ENCODE measurements around the gene LYPD6.
"Not testable (repeated sequence)": the region's sequence is repeated elsewhere in the genome, so short reads cannot be mapped to it uniquely, and the experiment has no call there.

LYPD6 gene

DNA sequence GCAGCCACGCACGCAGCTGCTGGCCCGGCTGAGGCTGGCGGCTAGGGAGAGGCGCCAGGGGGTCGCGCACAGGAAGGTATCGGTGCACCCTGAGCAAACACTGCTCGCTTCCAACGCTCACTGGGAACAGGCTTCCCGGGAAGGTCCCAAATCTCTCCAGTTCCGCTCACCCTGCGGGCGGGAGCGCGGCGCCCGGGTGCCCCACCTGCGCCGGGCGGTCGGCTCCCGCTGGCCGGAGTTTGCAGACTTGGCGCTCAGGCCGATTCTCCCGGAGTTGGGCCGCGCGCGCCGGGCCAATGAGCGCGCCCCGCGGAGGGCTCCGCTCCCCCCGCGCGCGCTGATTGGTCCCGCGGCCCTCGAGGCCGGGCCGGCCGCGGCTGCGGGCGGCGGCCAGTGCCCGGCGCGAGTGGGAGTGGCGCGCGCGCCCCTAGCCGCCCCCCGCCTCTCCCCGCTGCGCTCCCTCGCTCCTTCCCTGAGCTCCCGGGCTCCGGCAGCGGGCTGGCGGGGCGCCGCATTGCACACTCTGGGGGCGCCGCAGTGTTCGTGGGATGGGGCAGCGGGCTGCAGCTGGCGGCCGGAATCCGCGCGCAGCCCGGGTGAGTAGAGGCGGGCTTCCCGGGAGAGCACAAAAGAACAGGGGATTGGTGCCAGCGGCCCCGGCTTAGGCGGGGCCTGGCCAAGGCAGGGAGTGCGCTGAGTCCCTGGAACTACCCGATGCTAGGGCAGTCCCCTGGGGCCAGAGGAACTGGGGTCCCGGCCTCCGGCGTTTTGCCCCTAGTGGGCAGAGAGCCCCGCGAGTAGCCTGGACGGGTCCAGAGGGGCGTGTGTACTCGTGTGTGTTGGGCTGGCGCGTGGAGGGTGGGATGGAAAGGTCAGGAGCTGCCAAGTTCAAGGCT, at the start of gene LYPD6:
Gene LYPD6 (plus strand): TSS at position 461 of the 896 bp plus-strand sequence. CDS start 107,122 bp downstream, outside the sequence.
- Mint-ChIP-seq H3K4me1 (peaks cover 5% of the 10 kb centered on the region), H3K36me3 (no peaks in the 10 kb centered on the region), H3K27me3 (peaks cover 37% of the 10 kb centered on the region), H3K4me3 (no peak within 1 kb of the TSS), H3K27ac (no peak within 1 kb of the TSS), H3K9me3 (peaks cover 7% of the 10 kb centered on the region)

DNA sequence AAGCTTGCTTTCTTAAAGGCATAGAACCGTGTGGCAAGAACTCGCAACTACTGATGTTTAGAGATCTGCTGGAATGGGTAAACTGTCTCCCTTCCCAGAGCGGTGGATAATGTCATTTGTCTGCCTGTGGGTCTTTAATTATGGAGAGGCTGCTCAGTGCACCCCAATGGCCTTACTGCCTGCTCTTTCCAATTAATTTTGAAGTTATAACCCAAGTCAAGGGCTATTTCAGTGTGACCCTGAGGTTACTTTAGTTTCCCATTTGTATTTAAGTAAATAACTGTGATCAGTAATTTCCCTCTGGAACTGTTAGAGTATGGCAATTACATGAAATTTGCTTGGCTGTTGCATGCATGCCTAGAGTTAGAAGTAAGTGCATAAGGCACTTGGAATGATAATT, 48.9 kb upstream of the LYPD6 start:
- Mint-ChIP-seq H3K4me1 (no peaks in the 10 kb centered on the region), H3K27ac (no peak overlapping the region), H3K4me3 (no peak overlapping the region), H3K27me3 (peaks cover 2% of the 10 kb centered on the region), H3K36me3 (no peaks in the 10 kb centered on the region), H3K9me3 (peaks cover 5% of the 10 kb centered on the region)

- H3K9me3 Mint-ChIP-seq, result no peaks in the 10 kb centered on the region
- H3K27ac Mint-ChIP-seq, result no peak overlapping the region
- H3K4me1 Mint-ChIP-seq, result no peaks in the 10 kb centered on the region
- H3K36me3 Mint-ChIP-seq, result no peaks in the 10 kb centered on the region
- no peak overlapping the region for H3K4me3 Mint-ChIP-seq
- H3K27me3 Mint-ChIP-seq, result peaks cover 1% of the 10 kb centered on the region
Observed at GRCh38 chr2:149290662-149291061, 39.7 kb upstream of the LYPD6 start.

DNA sequence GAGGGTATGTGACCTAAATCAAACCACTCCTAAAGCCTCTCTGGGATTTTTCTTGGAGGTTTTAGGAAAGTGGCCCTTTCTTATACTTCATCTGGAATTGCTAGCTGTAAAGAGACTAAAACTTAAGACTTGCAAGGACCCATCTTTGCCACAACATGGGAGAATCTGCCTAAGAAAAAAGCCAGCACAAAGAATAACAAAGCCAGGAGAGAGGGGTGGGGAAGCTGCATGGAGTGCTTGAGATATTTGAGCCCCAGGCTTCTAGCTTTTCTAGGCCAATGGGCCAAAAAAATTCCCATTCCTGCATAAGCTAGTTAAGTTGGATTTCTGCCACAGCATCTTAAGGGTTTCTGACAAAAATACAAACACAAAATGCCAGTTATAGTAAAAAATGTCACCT, 38.5 kb upstream of the LYPD6 start:
- no peak overlapping the region for H3K27ac Mint-ChIP-seq
- no peak overlapping the region for H3K4me3 Mint-ChIP-seq
- H3K36me3 Mint-ChIP-seq, result no peaks in the 10 kb centered on the region
- H3K27me3 Mint-ChIP-seq, result peaks cover 1% of the 10 kb centered on the region
- no peaks in the 10 kb centered on the region for H3K4me1 Mint-ChIP-seq
- no peaks in the 10 kb centered on the region for H3K9me3 Mint-ChIP-seq

DNA sequence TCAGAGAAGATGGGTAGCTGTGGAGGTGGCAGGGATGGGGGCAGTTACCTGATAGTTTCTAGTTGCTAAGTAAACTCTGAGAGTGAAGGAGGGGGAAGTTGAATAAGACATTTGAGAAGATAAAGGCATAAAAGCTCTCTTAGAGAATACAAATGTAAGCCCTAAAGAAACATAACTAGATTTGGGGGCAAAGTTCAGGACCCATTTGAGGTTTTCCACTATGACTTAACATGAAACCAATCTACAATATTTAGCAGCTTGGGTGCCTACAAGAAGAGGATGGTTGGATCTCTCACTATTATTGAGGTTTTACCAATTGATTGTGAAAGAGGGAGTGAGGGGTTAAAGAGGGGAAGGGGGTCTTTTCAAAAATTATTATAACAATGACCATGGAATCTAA, 34.4 kb upstream of the LYPD6 start:
- Mint-ChIP-seq H3K36me3 (no peaks in the 10 kb centered on the region), H3K27ac (no peak overlapping the region), H3K27me3 (no peaks in the 10 kb centered on the region), H3K4me1 (no peaks in the 10 kb centered on the region), H3K9me3 (no peaks in the 10 kb centered on the region), H3K4me3 (no peak overlapping the region)

- H3K4me3 Mint-ChIP-seq, result no peak overlapping the region
- no peaks in the 10 kb centered on the region for H3K36me3 Mint-ChIP-seq
- H3K27me3 Mint-ChIP-seq, result peaks cover 21% of the 10 kb centered on the region
- H3K4me1 Mint-ChIP-seq, result no peaks in the 10 kb centered on the region
- H3K27ac Mint-ChIP-seq, result no peak overlapping the region
- H3K9me3 Mint-ChIP-seq, result no peaks in the 10 kb centered on the region
Observed at GRCh38 chr2:149307014-149307413, 23.4 kb upstream of the LYPD6 start.

- H3K4me1 Mint-ChIP-seq, result peaks cover 4% of the 10 kb centered on the region
- no peaks in the 10 kb centered on the region for H3K36me3 Mint-ChIP-seq
- no peak overlapping the region for H3K4me3 Mint-ChIP-seq
- H3K9me3 Mint-ChIP-seq, result no peaks in the 10 kb centered on the region
- peaks cover 15% of the 10 kb centered on the region for H3K27me3 Mint-ChIP-seq
- no peak overlapping the region for H3K27ac Mint-ChIP-seq
Observed at GRCh38 chr2:149310349-149310748, 20.0 kb upstream of the LYPD6 start.

GRCh38 chr2:149312039-149312438, 18.3 kb upstream of the LYPD6 start:
- H3K27ac Mint-ChIP-seq, result no peak overlapping the region
- H3K4me1 Mint-ChIP-seq, result peaks cover 4% of the 10 kb centered on the region
- no peak overlapping the region for H3K4me3 Mint-ChIP-seq
- no peaks in the 10 kb centered on the region for H3K9me3 Mint-ChIP-seq
- H3K36me3 Mint-ChIP-seq, result no peaks in the 10 kb centered on the region
- peaks cover 10% of the 10 kb centered on the region for H3K27me3 Mint-ChIP-seq

DNA sequence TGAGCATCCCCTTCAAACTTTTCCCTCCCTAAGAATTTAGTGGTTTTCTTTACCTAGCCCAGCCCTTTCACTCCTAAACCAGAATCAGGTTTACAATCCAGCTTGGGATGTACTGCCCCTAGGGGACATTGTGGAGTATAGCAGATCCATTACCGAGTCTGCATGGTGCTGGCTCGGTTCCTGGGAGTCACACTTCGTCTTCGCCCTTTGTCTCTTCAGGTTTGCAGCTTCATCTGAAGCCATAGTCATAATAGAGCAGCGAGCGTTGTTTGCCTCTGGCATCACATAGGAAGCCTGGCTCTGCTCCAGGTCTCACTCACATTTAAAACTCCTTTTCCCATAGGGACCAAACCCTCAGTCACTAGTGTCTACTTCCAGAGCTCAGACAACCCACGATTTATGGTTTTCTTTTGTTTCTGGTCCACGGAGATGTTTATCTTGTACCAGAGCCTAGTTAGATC, 16.8 kb upstream of the LYPD6 start:
- H3K27ac Mint-ChIP-seq, result no peak overlapping the region
- H3K4me3 Mint-ChIP-seq, result no peak overlapping the region

DNA sequence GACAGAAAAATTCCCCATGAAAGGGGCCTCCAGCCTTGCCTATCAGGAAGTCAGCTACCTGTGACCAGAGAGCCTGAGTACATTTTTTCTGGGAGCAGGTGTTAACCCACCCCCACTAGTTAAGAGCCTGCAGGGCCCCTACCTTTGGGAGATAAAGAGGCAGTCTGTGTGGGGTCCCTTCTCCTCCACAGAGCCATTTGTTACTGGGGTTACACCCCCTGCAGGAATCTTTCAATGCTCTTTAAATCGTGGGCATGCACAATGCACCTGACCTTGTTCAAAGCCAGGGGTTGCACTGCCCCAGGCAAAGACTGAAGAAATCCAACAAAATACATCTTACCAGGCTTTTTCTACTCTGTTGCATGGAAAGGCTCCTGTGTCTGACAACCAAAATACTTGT, 15.7 kb upstream of the LYPD6 start:
- Mint-ChIP-seq H3K4me3 (no peak overlapping the region), H3K27me3 (peaks cover 10% of the 10 kb centered on the region), H3K4me1 (peaks cover 4% of the 10 kb centered on the region), H3K9me3 (no peaks in the 10 kb centered on the region), H3K36me3 (no peaks in the 10 kb centered on the region), H3K27ac (no peak overlapping the region)

More for the DNA sequence above, 16.8 kb upstream of the LYPD6 start:
- peaks cover 10% of the 10 kb centered on the region for H3K27me3 Mint-ChIP-seq
- H3K9me3 Mint-ChIP-seq, result no peaks in the 10 kb centered on the region
- no peaks in the 10 kb centered on the region for H3K36me3 Mint-ChIP-seq
- peaks cover 4% of the 10 kb centered on the region for H3K4me1 Mint-ChIP-seq

- Mint-ChIP-seq H3K36me3 (no peaks in the 10 kb centered on the region), H3K4me3 (no peak overlapping the region), H3K9me3 (no peaks in the 10 kb centered on the region), H3K4me1 (peaks cover 4% of the 10 kb centered on the region), H3K27me3 (peaks cover 7% of the 10 kb centered on the region), H3K27ac (no peak overlapping the region)
Observed at GRCh38 chr2:149315461-149315860, 14.9 kb upstream of the LYPD6 start.

- H3K4me1 Mint-ChIP-seq, H3K36me3 Mint-ChIP-seq, H3K9me3 Mint-ChIP-seq, H3K27me3 Mint-ChIP-seq, H3K27ac Mint-ChIP-seq, H3K4me3 Mint-ChIP-seq: not testable (repeated sequence)
Observed at GRCh38 chr2:149318566-149318965, 11.8 kb upstream of the LYPD6 start.

DNA sequence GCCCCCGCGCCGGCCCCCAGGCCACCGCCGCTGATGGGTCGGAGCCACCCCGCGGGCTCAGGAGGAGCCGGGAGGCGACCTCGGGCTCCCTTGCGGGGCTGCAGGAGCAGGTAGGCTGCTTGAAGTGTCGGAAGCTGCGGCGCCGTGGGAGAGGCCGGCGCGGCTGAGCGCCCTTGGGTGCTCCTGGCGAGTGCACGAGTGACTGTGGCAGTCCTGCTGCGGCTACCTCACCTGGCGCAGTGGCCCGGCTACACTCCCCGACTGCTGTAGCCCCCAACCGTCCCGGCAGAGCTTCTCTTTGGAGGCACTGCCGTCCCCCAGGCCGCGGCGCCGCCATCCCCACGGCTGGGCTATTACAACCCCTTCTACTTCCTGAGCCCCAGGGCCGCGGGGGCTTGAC, 10.0 kb upstream of the LYPD6 start:
- no peak overlapping the region for H3K27ac Mint-ChIP-seq
- peaks cover 2% of the 10 kb centered on the region for H3K27me3 Mint-ChIP-seq
- H3K9me3 Mint-ChIP-seq, result no peaks in the 10 kb centered on the region
- H3K36me3 Mint-ChIP-seq, result no peaks in the 10 kb centered on the region
- no peak overlapping the region for H3K4me3 Mint-ChIP-seq
- no peaks in the 10 kb centered on the region for H3K4me1 Mint-ChIP-seq

- H3K27me3 Mint-ChIP-seq, result peaks cover 32% of the 10 kb centered on the region
- H3K27ac Mint-ChIP-seq, result no peak overlapping the region
- H3K36me3 Mint-ChIP-seq, result no peaks in the 10 kb centered on the region
- no peak overlapping the region for H3K4me3 Mint-ChIP-seq
- H3K4me1 Mint-ChIP-seq, result peaks cover 5% of the 10 kb centered on the region
- peaks cover 4% of the 10 kb centered on the region for H3K9me3 Mint-ChIP-seq
Observed at GRCh38 chr2:149329068-149329467, 1.3 kb upstream of the LYPD6 start.

DNA sequence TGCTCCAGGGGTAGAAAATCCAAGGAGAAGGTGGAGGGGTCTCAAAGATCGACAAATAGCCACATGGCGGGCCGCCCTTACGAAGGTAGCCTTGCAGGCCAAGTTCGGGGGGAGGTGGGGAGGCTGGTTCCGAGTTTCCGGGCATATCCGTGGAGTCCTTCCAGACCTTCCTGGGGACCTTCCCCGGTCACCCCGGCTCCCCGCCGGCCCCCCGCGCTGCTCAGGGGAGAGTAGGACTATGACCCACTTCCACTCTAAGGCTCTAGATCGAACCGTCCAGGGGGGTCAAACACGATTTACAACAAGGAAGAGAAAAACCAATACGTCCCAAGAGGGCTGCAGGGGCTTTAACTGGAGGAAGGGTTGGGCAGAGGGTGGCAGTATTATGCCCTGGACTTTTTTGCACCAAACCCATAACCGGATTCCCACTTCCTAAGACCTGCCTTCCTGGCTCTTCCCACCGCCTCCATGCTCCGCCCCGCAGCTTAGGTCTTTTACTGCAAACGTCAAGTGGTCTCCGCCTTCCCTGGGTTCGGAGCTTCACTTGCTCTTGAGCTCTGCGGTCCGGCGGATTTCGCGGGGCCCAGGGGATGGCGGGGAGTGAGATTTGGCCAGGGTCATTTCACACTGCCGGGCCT, 779 bp upstream of the LYPD6 start:
- Mint-ChIP-seq H3K36me3 (no peaks in the 10 kb centered on the region), H3K27me3 (peaks cover 37% of the 10 kb centered on the region), H3K27ac (no peak overlapping the region), H3K4me3 (no peak overlapping the region), H3K4me1 (peaks cover 5% of the 10 kb centered on the region), H3K9me3 (peaks cover 7% of the 10 kb centered on the region)

GRCh38 chr2:149331023-149331400, 625 bp downstream of the LYPD6 start:
- H3K9me3 Mint-ChIP-seq, result peaks cover 7% of the 10 kb centered on the region
- H3K27me3 Mint-ChIP-seq, result peaks cover 37% of the 10 kb centered on the region
- no peak overlapping the region for H3K27ac Mint-ChIP-seq
- H3K4me1 Mint-ChIP-seq, result peaks cover 5% of the 10 kb centered on the region
- no peak overlapping the region for H3K4me3 Mint-ChIP-seq
- no peaks in the 10 kb centered on the region for H3K36me3 Mint-ChIP-seq

Measured in activated naive CD4-positive, alpha-beta T cell treated with anti-CD3 and anti-CD28 coated beads, Interleukin-2, amount 50 U/mL, for 24 hours (primary cell).